ENCODE results near the gene PHKA2. TPM values are rescaled to one million over a fixed set of nuclear protein-coding genes. Genes with fewer than 3 reads are reported as not detected.

PHKA2 gene
- total RNA-seq, 1 donor from 2014 or later = 22.0 TPM

DNA sequence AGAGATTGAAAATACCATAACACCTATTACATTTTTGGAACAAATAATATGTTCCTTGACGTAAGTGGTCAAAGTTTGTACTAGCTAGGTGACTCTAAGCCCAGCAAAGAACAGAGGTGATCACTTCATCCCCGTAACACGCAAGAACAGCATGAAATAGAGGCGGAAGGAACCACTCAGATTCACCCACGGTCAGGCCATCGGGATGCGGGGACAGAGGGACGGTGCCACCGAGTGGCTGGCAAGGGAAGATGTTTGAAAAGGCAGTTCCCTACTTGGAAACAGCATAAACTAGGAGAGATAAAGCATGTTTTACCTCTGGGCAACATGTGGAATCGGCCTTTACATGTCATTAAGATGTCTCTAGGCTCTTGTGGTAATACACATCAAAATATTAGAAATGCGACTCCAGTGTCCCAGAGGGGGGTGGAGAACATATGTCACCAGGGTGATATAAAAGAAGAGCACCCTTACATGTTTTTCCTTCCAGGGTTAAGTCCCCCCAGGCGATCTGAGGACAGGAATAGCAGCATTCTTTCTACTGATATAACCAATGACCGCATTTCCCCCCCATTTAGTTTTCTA is 84.0 kb downstream of the PHKA2 start:
- Mint-ChIP-seq H3K36me3 (ENCODE audit: low read depth) (no peaks in the 10 kb centered on the region), H3K27ac (no peak overlapping the region)
- no peak for DNase-seq (ENCODE audit: low spot score)

DNA sequence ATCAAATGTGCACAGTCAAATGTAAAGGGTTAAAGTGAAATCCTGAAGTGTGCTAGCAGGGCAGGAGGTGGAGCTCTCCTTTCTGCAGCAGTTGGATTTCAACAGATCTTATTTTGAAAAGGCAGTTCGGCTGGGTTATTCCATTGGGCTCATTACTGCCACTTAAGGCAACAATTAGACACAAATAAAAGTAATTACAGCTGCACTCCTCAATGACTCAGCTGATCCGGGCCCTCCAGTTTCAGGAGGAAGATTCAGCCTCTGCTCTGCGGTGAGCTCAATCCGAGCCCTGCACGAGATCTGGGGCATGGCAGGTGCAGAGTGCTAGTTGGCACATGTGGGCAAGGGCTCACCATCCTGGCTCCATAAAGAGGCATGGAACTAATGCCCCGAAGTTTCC is 85.4 kb downstream of the PHKA2 start:
- no peak for DNase-seq (ENCODE audit: low spot score)
- H3K4me3 Mint-ChIP-seq (ENCODE audit: low read depth) = no peak overlapping the region
- intact Hi-C loops (cut with micrococcal nuclease) = no loop called here
- H3K9me3 Mint-ChIP-seq = no peaks in the 10 kb centered on the region
- H3K36me3 Mint-ChIP-seq (ENCODE audit: low read depth) = no peaks in the 10 kb centered on the region
- no peak overlapping the region for H3K27ac Mint-ChIP-seq
- H3K4me1 Mint-ChIP-seq (ENCODE audit: low read depth) = no peaks in the 10 kb centered on the region
- no peaks in the 10 kb centered on the region for H3K27me3 Mint-ChIP-seq (ENCODE audit: low read depth)

More for the DNA sequence above, 84.0 kb downstream of the PHKA2 start:
- intact Hi-C loops (cut with micrococcal nuclease) = no loop called here
- Mint-ChIP-seq H3K9me3 (no peaks in the 10 kb centered on the region), H3K4me3 (ENCODE audit: low read depth) (no peak overlapping the region), H3K4me1 (ENCODE audit: low read depth) (no peaks in the 10 kb centered on the region), H3K27me3 (ENCODE audit: low read depth) (no peaks in the 10 kb centered on the region)

DNA sequence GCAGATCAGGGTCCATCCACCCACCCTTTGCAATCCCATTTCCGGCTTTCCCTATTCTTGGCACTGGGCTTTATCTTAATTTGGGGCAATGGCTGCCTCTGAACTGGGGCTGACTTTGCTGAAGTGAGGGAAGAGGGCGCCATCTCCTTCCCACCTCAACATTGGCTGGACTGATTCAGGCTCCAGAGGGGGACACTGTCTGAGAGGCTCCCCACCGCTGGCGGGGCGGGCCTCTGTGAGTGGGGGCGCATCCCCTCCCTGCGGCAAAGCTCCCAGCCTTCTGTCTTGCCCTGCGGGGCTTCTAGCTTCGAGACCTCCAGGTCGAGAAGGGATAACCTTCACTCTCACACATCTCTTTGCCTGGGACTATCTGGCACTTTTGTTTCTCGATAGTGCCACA is 85.8 kb downstream of the PHKA2 start:
- H3K4me3 Mint-ChIP-seq (ENCODE audit: low read depth) = no peak overlapping the region
- no peaks in the 10 kb centered on the region for H3K4me1 Mint-ChIP-seq (ENCODE audit: low read depth)
- intact Hi-C loops (cut with micrococcal nuclease) = no loop called here
- H3K27me3 Mint-ChIP-seq (ENCODE audit: low read depth) = no peaks in the 10 kb centered on the region
- DNase-seq (ENCODE audit: low spot score) = no peak
- no peak overlapping the region for H3K27ac Mint-ChIP-seq
- H3K36me3 Mint-ChIP-seq (ENCODE audit: low read depth) = no peaks in the 10 kb centered on the region
- H3K9me3 Mint-ChIP-seq = no peaks in the 10 kb centered on the region

DNA sequence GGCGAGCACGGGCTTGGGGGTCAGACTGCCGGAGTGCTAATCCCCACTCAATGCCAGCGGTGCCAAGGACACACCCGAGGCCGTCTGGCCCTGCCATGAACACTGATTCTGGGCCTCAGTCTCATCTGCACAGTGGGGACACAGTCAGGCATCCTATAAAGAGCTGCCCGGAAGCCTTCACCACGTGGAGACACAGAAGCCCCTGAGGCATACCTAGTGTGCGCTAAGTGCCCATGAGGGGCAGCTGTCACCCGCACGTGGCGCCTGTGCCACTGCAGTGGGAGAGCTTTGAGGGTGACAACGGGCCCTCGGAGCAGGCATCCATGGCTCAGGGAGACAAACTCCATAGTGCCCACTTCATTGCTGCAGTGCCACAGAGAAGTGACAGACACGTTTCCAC is 86.3 kb downstream of the PHKA2 start:
- Mint-ChIP-seq H3K27me3 (ENCODE audit: low read depth) (no peaks in the 10 kb centered on the region), H3K27ac (no peak overlapping the region), H3K4me1 (ENCODE audit: low read depth) (no peaks in the 10 kb centered on the region), H3K36me3 (ENCODE audit: low read depth) (no peaks in the 10 kb centered on the region), H3K9me3 (no peaks in the 10 kb centered on the region), H3K4me3 (ENCODE audit: low read depth) (no peak overlapping the region)
- no peak for DNase-seq (ENCODE audit: low spot score)
- intact Hi-C loops (cut with micrococcal nuclease) = no loop called here

DNA sequence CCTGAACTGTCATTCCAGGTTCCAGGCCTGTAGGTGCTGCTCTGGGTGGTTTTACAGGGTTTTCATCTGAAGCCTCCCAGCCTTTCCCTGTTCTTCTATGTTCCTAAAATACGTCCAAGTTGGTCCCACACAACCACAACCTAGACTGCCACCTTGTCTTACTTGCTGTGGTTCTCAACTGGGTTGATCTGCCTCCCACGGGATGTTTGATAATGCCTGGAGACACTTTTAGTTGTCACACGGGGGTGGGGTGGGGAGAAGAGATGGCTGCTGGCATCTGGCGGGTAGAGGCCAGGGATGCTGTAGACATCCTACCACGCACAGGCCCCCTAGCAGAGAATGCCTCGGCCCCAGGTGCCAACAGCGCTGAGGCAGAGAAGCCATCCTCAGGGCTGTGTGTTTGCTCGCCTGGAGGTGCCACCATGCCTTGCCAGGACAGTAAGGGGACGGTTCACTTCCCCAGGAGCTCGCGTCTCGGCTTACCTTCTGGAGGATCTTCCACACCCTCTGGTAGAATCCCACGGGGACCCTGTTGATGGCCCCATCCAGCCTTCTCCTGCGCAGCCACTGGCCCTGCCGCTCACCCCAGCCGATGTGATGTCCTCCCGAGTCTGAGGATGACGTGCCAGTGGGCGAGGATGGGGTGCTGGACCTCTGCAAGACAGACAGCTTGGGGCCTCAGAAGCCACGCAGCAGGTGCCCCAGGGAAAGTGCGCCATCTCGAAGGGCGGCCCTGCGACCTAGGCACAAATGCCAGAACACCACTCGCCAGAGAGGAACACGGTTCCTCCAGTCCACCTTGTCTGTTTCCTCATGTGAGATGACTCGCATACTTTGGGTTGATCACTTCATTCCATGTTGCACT is 87.0 kb downstream of the PHKA2 start:
- Mint-ChIP-seq H3K9me3 (no peaks in the 10 kb centered on the region), H3K4me1 (ENCODE audit: low read depth) (no peaks in the 10 kb centered on the region), H3K27me3 (ENCODE audit: low read depth) (no peaks in the 10 kb centered on the region), H3K4me3 (ENCODE audit: low read depth) (no peak overlapping the region), H3K36me3 (ENCODE audit: low read depth) (no peaks in the 10 kb centered on the region), H3K27ac (no peak overlapping the region)
- no peak for DNase-seq (ENCODE audit: low spot score)
- intact Hi-C loops (cut with micrococcal nuclease) = no loop called here

DNA sequence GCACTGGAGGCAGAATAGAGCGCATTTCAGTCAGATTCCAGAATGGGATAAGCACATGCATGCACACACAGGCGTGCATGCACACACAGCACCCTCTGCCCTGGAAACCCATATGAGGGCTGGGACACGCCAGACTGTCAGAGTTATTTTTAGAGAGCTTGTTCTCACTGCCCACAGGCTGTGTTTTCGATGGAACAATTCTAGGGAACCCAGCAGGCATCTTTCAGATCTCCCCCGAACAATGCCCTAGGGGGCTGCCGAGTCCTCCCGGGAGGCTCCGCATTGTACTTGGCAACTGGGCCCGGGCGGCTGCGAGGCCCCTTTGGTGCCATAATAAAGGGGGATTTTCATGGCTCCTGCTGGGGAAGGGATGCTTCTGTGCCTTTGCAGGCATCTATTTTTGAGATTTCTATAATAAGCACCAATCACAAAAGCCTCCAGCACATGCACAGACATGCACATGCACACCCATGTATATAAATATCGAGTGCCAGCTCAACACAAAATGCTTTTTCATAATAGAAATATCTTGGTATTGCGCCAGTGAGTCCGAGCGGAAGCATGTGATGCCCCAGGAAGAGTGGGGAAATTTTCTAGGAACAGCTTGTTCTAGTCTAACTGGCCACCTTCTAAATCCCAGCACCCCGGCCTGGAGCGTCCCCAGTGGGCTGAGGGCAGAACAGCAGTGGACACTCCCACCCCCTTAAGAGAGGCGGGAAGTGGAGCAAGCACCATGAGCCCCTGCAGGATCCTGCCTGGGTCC is 88.5 kb downstream of the PHKA2 start:
- no peaks in the 10 kb centered on the region for H3K36me3 Mint-ChIP-seq (ENCODE audit: low read depth)
- H3K27ac Mint-ChIP-seq = no peak overlapping the region
- no peak overlapping the region for H3K4me3 Mint-ChIP-seq (ENCODE audit: low read depth)
- H3K9me3 Mint-ChIP-seq = no peaks in the 10 kb centered on the region
- H3K4me1 Mint-ChIP-seq (ENCODE audit: low read depth) = no peaks in the 10 kb centered on the region
- no peaks in the 10 kb centered on the region for H3K27me3 Mint-ChIP-seq (ENCODE audit: low read depth)
- intact Hi-C loops (cut with micrococcal nuclease) = no loop called here
- DNase-seq (ENCODE audit: low spot score) = no peak

DNA sequence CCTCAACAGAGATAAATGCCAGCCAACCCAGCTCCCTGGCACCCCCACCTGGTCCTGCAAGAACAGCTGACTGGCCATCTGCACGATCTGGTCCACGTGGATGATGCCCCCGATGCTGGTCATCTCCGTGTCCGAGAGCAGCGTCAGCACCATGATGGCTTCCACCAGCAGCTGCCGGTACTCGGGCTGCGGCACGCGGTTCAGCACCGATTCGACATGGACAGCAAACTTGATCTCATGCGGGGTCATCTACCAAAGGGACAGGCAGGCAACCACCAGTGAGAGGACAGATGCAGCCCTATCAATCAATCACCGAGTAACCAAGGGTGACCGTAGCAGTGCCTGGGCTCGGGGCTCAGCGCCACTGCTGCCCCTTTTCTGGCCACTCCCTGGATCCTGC is 89.8 kb downstream of the PHKA2 start:
- no peaks in the 10 kb centered on the region for H3K4me1 Mint-ChIP-seq (ENCODE audit: low read depth)
- no peaks in the 10 kb centered on the region for H3K9me3 Mint-ChIP-seq
- no peak overlapping the region for H3K4me3 Mint-ChIP-seq (ENCODE audit: low read depth)
- H3K27me3 Mint-ChIP-seq (ENCODE audit: low read depth) = no peaks in the 10 kb centered on the region
- no peak overlapping the region for H3K27ac Mint-ChIP-seq
- H3K36me3 Mint-ChIP-seq (ENCODE audit: low read depth) = no peaks in the 10 kb centered on the region
- intact Hi-C loops (cut with micrococcal nuclease) = no loop called here
- DNase-seq (ENCODE audit: low spot score) = no peak

DNA sequence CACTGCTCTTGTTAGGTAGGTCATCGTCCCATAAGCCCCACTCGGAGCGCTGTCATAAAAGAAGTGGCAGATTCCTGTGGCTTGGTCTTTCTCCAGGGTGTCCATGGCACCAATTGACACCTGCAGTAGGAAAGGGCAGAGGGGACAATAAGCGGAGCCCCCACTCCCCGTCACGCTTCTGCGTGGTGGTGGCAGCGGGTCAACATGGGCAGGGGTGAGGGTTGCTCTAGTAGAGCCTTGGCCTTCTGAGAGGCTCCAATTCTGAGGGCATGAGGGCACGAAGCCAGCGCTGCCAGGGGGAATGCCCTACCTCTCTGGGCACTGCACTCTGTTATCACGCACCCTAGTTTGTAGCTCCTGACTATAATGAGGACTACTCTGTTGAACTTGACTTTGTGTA is 90.4 kb downstream of the PHKA2 start:
- H3K9me3 Mint-ChIP-seq = no peaks in the 10 kb centered on the region
- DNase-seq (ENCODE audit: low spot score) = no peak
- H3K27me3 Mint-ChIP-seq (ENCODE audit: low read depth) = no peaks in the 10 kb centered on the region
- intact Hi-C loops (cut with micrococcal nuclease) = no loop called here
- no peaks in the 10 kb centered on the region for H3K4me1 Mint-ChIP-seq (ENCODE audit: low read depth)
- no peaks in the 10 kb centered on the region for H3K36me3 Mint-ChIP-seq (ENCODE audit: low read depth)
- H3K27ac Mint-ChIP-seq = no peak overlapping the region
- no peak overlapping the region for H3K4me3 Mint-ChIP-seq (ENCODE audit: low read depth)

DNA sequence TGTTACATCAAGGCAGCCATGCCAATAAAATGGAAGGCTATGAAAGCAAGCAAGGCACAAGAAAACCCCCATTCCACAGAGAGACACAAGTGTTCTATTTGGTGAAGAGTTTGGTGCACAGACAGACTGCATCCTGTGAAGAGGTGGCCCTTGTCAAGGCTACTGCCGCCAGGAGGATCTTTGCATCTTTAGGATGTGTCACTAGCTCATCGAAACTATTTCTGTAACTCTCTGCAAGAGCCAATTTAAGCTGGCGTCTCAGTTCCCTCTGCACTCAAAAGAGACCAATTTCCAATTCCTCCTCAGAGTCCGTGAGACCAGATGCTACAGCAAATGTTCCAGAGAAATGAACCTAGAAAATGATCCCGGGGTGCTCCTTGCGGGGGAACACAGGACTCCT is 91.0 kb downstream of the PHKA2 start:
- Mint-ChIP-seq H3K36me3 (ENCODE audit: low read depth) (no peaks in the 10 kb centered on the region), H3K27ac (no peak overlapping the region), H3K9me3 (no peaks in the 10 kb centered on the region), H3K4me1 (ENCODE audit: low read depth) (no peaks in the 10 kb centered on the region), H3K4me3 (ENCODE audit: low read depth) (no peak overlapping the region), H3K27me3 (ENCODE audit: low read depth) (no peaks in the 10 kb centered on the region)
- intact Hi-C loops (cut with micrococcal nuclease) = no loop called here
- no peak for DNase-seq (ENCODE audit: low spot score)

DNA sequence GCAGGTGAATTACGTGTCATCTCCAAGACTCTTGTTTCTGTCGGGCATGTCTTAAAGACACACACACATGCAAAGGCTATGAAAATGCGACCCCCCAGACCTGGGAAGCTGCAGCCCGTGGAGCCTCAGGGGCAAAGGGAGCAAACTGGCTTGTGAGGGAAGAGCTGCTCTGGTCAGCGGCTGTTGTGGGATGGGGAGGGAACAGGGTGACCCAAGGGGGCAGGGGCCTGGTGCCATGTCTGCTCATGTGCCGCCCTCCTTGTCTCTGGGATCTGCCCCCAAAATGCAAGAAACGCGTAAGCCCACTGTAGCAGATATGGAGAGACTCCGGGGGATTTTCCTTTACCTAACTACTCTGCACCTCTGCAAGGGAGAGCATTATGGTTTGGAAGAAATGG is 92.4 kb downstream of the PHKA2 start:
- intact Hi-C loops (cut with micrococcal nuclease) = no loop called here
- Mint-ChIP-seq H3K9me3 (no peaks in the 10 kb centered on the region), H3K36me3 (ENCODE audit: low read depth) (no peaks in the 10 kb centered on the region), H3K4me1 (ENCODE audit: low read depth) (peaks cover 7% of the 10 kb centered on the region), H3K27me3 (ENCODE audit: low read depth) (no peaks in the 10 kb centered on the region), H3K27ac (no peak overlapping the region), H3K4me3 (ENCODE audit: low read depth) (no peak overlapping the region)
- no peak for DNase-seq (ENCODE audit: low spot score)

DNA sequence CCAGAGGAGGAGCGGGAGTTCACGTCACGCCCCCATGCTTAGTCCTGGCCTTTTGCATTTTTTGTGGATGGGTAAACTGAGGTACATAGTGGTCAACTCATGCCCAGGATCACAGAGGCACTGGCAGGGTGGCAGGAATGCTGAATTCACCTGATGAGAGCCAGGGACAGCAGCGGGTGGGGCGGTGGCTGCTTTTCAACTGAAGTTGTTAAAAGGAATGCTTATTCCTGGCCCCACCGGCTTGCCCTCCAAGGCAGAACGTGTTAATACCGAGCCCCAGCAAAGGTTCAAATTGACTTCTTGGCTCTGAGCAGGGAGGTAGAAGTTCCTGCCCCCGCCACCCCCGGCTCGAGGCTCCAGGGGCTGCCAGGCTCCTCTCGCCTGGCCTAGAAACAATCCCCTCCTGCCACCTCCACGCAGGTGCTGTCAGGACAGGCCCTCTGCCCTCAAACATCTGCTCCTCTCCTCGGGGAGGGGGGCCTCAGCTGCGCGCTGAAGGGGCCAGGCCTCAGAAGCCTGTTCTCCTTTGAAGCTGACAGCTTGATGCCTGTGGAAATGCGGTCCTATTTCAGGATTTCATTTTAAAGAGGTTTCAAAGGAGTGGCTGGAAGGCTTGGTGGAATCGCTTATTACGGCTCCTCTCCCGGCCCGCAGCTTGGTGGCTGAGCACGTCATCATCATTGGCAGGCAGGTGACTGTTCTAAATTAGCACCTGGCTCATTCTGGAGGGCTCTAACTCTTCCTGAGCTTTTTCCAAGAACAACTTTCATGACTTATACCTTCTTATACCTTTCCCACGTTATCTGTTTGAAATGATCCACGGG is 93.0 kb downstream of the PHKA2 start:
- intact Hi-C loops (cut with micrococcal nuclease) = no loop called here
- DNase-seq (ENCODE audit: low spot score) = no peak
- Mint-ChIP-seq H3K27me3 (ENCODE audit: low read depth) (no peaks in the 10 kb centered on the region), H3K4me3 (ENCODE audit: low read depth) (no peak overlapping the region), H3K4me1 (ENCODE audit: low read depth) (peaks cover 12% of the 10 kb centered on the region), H3K36me3 (ENCODE audit: low read depth) (no peaks in the 10 kb centered on the region), H3K9me3 (no peaks in the 10 kb centered on the region), H3K27ac (no peak overlapping the region)

DNA sequence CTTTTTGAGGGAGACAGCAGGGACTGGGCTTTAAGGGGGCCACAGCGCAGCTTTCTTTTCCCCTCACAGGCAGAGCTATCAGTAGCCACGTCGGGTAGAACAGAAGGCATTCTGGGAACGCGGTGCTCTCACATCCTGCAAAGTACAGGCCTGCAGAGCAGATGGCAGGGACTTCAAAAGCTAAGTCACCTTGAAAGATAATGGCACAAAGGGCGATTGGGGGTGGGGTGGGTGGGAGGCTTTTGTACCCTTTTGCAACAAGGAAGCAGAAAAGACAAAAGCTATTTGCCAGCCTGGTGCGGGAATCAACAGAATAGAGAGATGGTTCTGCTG is 93.9 kb downstream of the PHKA2 start:
- DNase-seq (ENCODE audit: low spot score) = no peak
- H3K4me3 Mint-ChIP-seq (ENCODE audit: low read depth) = no peak overlapping the region
- no peaks in the 10 kb centered on the region for H3K27me3 Mint-ChIP-seq (ENCODE audit: low read depth)

More for the DNA sequence above, 93.9 kb downstream of the PHKA2 start:
- no peaks in the 10 kb centered on the region for H3K36me3 Mint-ChIP-seq (ENCODE audit: low read depth)
- peaks cover 18% of the 10 kb centered on the region for H3K4me1 Mint-ChIP-seq (ENCODE audit: low read depth)
- no peaks in the 10 kb centered on the region for H3K9me3 Mint-ChIP-seq
- H3K27ac Mint-ChIP-seq = no peak overlapping the region
- intact Hi-C loops (cut with micrococcal nuclease) = no loop called here
